ENCODE data around the gene MEP1A.

The MEP1A gene

GRCh38 chr6:46790355-46790874 lies 2.8 kb upstream of the MEP1A start:
- in situ Hi-C loops (cut with HindIII; ENCODE audit: low pct_ligation_motif_present, low sequenced_read_pairs), result no loop called here
- no peak for DNase-seq
- Histone ChIP-seq H3K4me3 (ENCODE audit: low read depth, low read length) (no peak overlapping the region), H3K27ac (no peak overlapping the region), H3K27me3 (replicated peaks) (no peaks in the 10 kb centered on the region), H3K36me3 (replicated peaks) (no peaks in the 10 kb centered on the region)
- TF ChIP-seq CTCF (IDR thresholded peaks at IDR 0.05; ENCODE audit: low read depth, low read length, missing control alignments), result no peak

GRCh38 chr6:46792635-46793034 lies 554 bp upstream of the MEP1A start:
- Histone ChIP-seq H3K27ac (no peak overlapping the region), H3K36me3 (replicated peaks) (no peaks in the 10 kb centered on the region), H3K4me3 (ENCODE audit: low read depth, low read length) (no peak overlapping the region), H3K27me3 (replicated peaks) (no peaks in the 10 kb centered on the region)
- in situ Hi-C loops (cut with HindIII; ENCODE audit: low pct_ligation_motif_present, low sequenced_read_pairs), result no loop called here
- no peak for TF ChIP-seq CTCF (IDR thresholded peaks at IDR 0.05; ENCODE audit: low read depth, low read length, missing control alignments)
- no peak for DNase-seq

GRCh38 chr6:46794068-46794467 lies 879 bp downstream of the MEP1A start:
- no peak overlapping the region for H3K27ac ChIP-seq

GRCh38 chr6:46795816-46796215 lies 2.6 kb downstream of the MEP1A start:
- Histone ChIP-seq H3K27ac (no peak overlapping the region), H3K4me3 (ENCODE audit: low read depth, low read length) (no peak overlapping the region), H3K27me3 (replicated peaks) (no peaks in the 10 kb centered on the region), H3K36me3 (replicated peaks) (no peaks in the 10 kb centered on the region)
- TF ChIP-seq CTCF (IDR thresholded peaks at IDR 0.05; ENCODE audit: low read depth, low read length, missing control alignments), result no peak
- DNase-seq, result no peak
- in situ Hi-C loops (cut with HindIII; ENCODE audit: low pct_ligation_motif_present, low sequenced_read_pairs), result no loop called here

More at GRCh38 chr6:46794068-46794467, 879 bp downstream of the MEP1A start:
- in situ Hi-C loops (cut with HindIII; ENCODE audit: low pct_ligation_motif_present, low sequenced_read_pairs), result no loop called here
- no peaks in the 10 kb centered on the region for H3K27me3 ChIP-seq (replicated peaks)
- DNase-seq, result peak; percentile 24
- H3K4me3 ChIP-seq (ENCODE audit: low read depth, low read length), result no peak overlapping the region
- no peaks in the 10 kb centered on the region for H3K36me3 ChIP-seq (replicated peaks)
- TF ChIP-seq CTCF (IDR thresholded peaks at IDR 0.05; ENCODE audit: low read depth, low read length, missing control alignments), result no peak

- Histone ChIP-seq H3K4me3 (ENCODE audit: low read depth, low read length) (no peak overlapping the region), H3K27ac (no peak overlapping the region), H3K27me3 (replicated peaks) (no peaks in the 10 kb centered on the region), H3K36me3 (replicated peaks) (no peaks in the 10 kb centered on the region)
- TF ChIP-seq CTCF (IDR thresholded peaks at IDR 0.05; ENCODE audit: low read depth, low read length, missing control alignments), result no peak
- DNase-seq, result no peak
- in situ Hi-C loops (cut with HindIII; ENCODE audit: low pct_ligation_motif_present, low sequenced_read_pairs), result no loop called here
These were observed 3.8 kb downstream of the MEP1A start for GRCh38 chr6:46796848-46797580.

- Histone ChIP-seq H3K27me3 (replicated peaks) (no peaks in the 10 kb centered on the region), H3K4me3 (ENCODE audit: low read depth, low read length) (no peak overlapping the region), H3K36me3 (replicated peaks) (no peaks in the 10 kb centered on the region), H3K27ac (no peak overlapping the region)
- DNase-seq, result no peak
- in situ Hi-C loops (cut with HindIII; ENCODE audit: low pct_ligation_motif_present, low sequenced_read_pairs), result no loop called here
- TF ChIP-seq CTCF (IDR thresholded peaks at IDR 0.05; ENCODE audit: low read depth, low read length, missing control alignments), result no peak
These were observed 6.5 kb downstream of the MEP1A start for GRCh38 chr6:46799657-46800056.
